Activated gamma-delta T cell treated with Interleukin-2 at 50 U/mL for 16 hours (primary cell): ENCODE results near the gene OXNAD1.

Experiments used
- DNase-seq: peaks from one replicate; pipeline ENCODE4 v3.0.0-alpha.2; 2020

The OXNAD1 gene

DNA sequence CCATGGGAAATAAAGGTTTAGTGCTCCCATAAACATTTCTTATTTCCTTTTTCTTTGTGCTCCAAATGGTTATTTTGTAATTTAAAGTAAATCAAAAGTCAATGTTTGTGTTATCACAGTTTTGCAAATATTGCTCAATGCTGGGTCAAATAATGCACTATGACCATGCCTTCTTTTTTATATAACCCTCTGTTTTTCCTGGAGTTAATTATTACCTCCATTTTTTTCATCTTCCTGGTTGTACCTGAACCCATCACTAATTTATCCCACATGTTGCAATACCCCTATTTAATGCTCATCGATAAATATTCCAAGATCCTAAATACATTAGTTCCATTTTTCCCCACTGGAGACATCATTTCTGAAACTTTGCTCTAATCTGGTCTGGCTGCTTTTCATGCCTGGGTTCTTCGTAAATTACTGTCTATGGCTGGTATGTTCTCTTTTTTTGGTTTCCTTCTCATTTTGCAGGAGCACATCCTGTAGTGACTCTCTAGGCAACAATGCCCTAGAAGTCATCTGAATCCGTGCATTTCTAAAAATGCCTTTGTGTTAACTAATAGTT, 66.4 kb downstream of the OXNAD1 start:
- no peak for DNase-seq

DNA sequence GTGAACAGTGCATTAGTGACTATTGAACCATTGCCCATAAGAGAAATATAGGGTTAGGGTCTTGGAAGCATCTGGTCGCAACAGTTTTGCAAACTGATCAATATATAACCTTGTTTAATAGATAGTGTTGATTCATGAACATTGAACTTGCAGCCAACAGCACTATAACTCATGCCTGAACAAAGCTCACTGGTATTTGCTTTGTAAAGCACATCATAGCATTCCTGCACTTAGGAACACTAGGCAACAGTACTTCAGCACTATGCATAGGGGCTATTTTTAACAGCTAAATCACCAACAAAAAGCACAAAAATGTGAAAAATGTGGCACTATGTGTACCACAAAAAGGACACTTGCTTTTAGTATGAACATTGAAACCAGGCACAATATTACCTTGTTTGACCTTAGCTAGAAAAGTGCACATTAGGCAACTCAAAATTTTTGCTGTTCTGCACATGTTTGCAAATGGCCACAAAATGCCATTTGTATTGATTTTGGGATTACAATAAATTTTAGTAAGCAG, 68.0 kb downstream of the OXNAD1 start:
- no peak for DNase-seq

DNA sequence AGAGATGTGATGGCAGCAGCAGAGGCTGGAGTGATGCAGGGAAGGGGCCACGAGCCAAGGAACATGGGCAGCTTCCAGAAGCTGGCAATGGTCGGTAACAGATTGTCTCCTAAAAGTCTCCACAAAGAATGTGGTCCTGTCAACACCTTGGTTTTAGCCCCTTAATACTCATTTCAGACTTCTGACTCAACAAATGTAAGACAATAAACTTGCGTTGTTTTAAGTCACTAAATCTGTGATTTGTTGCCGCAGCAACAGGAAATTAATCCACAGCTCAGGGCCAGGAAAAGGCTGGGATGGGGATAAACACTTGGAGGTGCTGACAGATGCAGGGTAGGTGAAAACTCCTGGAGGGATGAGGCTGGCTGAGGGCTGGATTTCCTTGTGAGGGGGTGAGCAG, 69.9 kb downstream of the OXNAD1 start:
- no peak for DNase-seq

DNA sequence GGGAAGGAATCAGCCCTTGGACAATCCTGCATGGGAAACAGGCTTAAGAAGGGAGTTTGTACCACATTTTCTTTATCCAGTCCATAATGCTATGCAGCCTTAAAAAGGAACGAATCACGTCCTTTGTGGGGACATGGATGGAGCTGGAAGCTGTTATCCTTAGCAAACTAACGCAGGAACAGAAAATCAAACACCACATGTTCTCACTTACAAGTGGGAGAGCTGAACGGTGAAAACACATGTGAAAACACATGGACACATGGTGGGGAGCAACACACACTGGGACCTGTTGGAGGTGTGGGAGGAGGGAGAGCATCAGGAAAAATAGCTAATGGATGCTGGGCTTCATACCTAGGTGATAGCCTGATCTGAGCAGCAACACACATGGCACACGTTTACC, 70.3 kb downstream of the OXNAD1 start:
- DNase-seq = no peak

DNA sequence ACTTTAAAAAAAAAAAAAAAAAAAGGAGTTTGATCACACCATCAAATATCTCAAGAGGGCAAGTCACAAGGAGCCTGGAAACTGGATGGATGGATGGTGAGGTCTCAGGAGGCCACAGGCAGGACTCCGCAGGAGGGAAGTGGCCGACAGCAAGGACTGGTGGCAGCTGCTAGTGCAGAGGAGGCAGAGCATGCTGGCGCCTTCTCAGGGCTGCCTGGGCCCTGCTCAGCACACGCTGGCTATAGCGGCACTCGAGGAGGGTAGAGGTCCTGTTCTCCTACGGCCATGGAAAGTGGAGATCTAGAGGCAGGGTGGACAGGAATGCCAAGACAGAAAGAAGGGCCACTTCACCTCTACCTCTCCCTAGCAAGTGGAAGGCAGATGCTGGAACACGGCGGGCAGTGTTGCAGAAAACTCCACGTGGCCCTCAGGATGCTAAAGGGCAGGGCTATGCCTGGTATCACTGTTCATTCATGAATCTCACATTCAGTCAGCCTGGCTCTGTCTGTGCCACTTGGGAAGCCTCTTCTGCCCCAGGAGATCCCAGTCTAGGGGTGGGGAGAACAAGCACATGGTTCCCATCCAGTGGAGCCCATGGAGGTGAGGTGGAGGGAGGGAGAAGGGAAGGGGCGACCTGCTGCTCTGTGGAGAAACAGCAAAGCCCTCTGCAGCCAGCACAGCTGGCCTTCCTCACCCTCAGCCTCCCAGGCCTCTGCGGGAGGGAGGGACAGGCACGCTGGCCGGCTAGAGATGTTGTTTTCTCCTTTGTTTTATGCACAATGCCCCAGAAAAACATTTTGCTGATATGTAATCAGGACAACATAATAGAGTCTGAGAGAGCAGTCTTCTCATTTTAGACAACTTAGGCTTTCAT, 71.0 kb downstream of the OXNAD1 start:
- no peak for DNase-seq

DNA sequence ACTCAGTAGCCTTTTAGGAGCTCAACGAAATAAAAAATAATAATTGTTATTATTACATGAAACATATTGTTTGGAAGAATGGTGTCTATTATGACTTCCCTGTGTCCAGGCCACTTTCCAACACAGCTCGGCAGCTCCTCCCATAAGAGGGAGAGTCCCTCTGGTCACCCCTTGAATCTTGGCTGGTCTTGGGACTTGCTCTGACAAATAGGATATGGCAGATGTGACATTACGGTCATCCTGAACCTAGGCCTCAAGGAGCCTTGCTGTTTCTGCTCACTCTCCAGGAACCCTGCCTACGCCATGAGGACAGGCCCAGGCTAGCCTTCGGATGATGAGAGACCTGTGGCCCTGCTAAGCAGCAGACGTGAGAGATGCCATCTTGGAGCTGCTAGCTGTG, 71.8 kb downstream of the OXNAD1 start:
- DNase-seq = no peak

DNA sequence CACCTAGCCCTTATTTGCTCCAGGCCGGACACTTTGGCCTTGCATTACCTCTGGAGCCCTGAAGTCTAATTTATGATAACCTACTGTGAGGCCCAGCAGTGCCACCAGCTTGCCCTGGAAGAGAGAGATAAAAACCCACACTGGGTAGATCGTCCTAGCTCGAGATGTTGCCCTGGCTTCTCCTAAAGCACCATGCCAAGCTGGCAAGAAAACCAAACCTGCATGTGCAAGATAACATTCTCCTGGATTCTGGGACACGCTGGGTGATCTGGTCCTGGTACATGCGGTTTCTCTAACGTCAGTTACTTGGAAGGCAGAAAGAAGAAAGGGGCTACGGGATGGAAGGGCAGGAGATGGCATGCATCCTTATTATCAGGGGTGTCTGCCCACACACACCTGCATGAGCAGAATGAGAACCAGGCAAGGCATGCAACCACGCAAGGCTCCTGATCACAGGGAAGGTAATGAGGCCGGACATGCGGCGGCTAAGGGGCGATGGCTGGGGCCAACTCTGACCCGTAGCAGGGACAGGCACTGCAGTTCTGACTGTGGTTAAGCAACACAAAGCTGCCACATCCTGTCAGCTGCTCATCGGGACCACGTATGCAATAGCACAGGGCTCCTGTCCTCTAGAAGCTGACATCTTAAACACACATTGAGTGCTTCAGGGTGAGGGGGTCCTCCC, 73.0 kb downstream of the OXNAD1 start:
- DNase-seq = peak; percentile 44

DNA sequence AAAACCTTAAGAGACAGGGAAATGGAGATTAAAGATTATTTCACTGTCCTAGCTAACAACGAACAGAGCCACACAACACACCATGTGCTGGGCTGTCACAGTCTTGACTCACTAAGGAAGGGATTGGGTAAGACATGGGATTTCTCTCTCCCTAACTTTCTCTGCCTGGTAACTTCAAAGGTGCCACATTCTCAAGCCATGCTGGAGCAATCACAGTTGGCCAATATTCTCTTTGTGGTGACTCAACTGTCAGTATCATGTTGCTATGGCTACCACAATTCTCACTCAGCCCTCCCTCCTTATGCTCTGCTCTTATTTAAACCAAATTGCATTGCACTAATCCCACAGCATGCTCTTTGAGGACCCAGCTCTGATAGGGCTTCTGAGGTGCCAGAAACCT, 74.0 kb downstream of the OXNAD1 start:
- no peak for DNase-seq

DNA sequence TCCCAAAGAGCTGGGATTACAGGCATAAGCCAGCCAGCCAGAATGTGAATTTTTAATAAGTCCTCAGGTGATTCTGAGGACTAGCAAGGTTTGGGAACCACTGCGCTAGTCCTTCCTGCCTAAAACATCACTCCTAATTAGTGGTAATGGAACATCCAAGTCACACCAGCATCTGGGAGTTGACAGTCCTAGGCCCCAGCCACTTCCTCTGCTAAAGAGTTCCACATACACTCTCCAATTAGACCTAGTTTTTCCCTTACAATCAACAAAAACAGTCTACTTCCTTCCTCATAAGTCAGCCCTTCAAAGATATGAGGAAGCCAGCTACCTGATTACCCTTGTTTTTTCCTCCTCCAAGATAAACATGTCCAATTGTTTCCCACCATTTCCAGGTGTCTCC, 78.1 kb downstream of the OXNAD1 start:
- no peak for DNase-seq

DNA sequence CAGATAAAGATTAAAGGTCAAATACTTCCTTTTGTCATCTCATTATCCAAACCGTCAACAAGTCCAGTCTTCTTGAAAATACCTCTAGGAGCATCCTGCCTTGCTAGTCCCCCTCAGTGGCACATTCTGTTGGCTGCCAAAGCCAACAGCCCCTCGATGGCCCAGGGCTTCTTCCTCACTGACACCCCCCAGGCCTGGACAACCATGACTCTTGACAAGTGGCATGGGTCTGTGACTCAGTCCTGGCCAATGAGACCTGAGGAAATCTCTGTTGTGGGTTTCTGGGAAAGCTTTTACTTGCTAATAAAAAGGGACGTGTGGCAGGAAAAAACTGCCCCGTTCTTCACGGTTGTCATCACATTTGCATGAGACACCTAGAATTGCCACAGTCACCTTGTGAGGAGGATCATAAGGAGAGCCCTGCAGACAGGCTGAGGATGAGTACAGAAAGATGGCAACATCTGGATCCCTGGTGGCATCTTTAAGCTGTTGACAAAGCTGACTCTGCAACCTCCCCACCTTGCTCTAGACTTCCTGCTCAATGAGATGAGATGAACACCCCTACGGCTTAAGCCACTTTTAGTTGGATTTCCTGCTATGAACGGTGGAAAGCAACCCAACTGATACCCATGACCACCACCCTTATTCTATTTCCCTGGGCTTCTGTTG, 81.5 kb downstream of the OXNAD1 start:
- no peak for DNase-seq

DNA sequence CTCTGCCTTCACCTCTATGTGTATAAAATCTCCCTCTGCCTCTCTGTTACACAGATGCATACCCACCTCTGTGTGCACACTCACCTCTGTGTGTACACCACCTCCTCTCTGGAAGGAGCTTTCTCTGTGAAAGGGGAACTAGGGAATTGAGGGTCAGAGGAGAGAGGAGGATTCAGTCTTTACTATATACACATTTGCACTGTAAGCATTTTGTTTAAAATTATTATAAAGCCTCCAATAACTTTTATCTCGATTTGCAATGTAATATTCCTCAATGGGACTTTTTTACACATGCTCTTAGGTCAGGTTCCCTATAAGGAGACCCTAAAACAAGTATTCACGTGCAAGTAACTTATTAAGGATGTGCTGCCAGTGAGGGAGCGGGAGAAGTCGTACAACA, 82.5 kb downstream of the OXNAD1 start:
- no peak for DNase-seq

DNA sequence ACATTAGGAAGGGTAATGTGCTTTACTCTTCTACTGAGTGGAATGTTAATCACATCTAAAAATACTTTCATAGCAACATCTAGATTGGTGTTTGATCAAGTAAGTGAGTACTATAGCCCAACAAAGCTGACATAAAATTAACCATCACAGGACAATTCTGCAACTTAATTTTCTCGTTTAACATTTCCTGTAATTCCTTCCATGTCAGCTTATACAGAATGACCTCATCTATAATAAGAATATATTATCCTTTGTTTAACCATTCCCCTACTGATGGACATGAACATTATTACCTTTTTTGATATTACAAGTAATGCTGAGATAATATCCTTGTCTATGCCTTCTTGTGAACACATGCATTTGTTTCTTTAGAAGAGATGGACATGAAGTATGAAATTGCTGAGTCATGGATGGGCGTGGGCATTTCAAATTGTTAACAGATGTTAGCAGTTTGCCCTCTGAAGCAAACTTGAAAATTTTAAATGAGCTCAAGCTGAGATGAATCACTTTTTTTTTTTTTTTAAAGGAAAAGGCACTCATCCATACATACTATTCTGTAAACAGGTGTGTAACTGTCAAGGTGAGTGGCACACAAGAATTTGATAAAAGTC, 85.1 kb downstream of the OXNAD1 start:
- DNase-seq = no peak

DNA sequence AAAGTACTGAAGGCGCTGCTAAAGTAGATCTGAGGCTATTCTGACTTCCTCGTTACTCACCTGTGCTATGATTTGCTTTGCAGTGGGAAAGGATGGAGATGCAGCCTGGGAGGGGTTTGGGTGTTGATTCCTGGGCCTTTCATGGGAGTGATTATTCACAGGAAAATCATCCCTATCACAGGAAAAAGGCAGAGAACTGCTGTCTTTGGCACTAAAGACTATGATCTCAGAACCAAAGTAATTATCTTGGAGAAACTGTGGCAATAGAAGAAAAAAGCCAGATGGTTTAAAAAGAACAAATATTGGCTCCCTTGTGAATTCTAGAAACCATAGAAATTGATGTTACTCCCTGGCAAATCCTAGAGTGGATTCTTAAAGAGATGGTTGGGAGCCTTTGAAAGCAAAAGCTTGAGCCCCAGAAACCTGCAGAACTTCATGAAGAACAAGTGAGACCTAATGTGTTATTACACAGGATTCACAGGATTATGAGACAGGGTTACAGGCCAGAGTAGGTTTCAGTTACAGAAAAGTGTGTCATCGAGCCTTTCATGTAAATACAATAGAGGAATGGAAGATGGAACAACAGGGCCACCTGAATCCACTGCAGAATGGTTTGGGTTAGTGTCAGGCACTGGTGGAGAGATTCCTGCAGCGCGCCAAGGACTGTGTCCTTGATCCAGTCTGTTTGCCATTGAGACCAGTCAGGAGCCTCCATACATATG, 85.7 kb downstream of the OXNAD1 start:
- DNase-seq = no peak

DNA sequence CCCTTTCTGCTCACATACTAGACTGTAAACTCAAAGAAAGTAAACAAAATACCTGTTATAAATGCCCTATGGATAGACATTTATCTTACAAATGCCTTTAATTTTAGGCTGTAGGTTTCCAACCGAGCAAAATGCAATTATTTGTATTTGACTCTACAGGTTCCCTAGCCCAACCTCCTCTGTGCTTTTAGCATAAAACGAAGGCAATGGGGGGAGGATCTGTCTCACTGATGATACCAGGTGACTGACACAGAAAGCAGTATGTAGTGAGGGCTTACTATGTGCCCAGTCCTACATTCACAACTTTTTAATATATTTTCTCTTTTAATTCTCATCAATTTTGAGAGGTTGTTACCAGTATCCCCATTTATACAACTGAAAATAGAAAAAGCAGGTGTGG, 87.4 kb downstream of the OXNAD1 start:
- no peak for DNase-seq

DNA sequence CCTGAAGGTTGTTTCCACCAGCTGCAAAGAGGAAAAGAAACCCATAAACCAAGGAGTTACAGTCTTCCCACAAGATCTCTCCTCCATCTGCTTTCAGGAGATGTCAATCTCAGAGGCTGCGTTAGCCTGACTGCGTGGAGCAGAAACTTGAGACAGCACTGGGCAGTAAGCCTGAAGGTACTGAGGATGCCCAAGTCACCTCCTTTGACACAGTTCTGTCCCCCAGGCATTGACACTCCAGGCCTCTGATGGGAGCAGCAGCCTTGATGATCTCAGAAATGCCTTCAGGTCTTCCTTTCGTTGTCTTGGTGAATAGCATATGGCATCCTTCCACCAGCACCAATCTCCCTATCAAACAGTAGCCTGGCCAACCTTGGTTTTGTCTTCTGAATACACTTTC, 89.3 kb downstream of the OXNAD1 start:
- DNase-seq = no peak
